SU-DHL-6 (cell line): ENCODE data around the gene ACTL9.

Source experiments
- H2AFZ ChIP-seq: fragments of 200-600 bp; sonication (generic); 2 replicates; pipeline ENCODE4 v1.6.1; 2014; ENCODE audit warnings: low read depth, mild to moderate bottlenecking, moderate library complexity, mixed read lengths, antibody characterized with exemption, low read length; ENCODE audit not compliant: severe bottlenecking
- H3F3A ChIP-seq: fragments of 200-600 bp; shearing (Covaris generic); 2 replicates; pipeline ENCODE4 v1.6.0; 2016; ENCODE audit warnings: antibody characterized with exemption, mild to moderate bottlenecking; ENCODE audit not compliant: insufficient read depth
- H3K27ac ChIP-seq: fragments of 200-600 bp; sonication (generic); 2 replicates; pipeline ENCODE4 v1.5.1; 2016; ENCODE audit warnings: low read depth, mild to moderate bottlenecking, low read length, moderate library complexity, mixed read lengths
- H3K27me3 ChIP-seq: fragments of 200-600 bp; sonication (generic), shearing (Covaris generic); 2 replicates; pipeline ENCODE4 v1.6.0; 2014; ENCODE audit warnings: mild to moderate bottlenecking, low read length
- H3K36me3 ChIP-seq: fragments of 200-600 bp; sonication (generic); 2 replicates; pipeline ENCODE4 v1.6.1; 2014; ENCODE audit warnings: mild to moderate bottlenecking, low read length, mixed read lengths
- H3K4me2 ChIP-seq: fragments of 300-600, 200-600 bp; shearing (Covaris generic), sonication (generic); 2 replicates; pipeline ENCODE4 v1.6.0; 2014; ENCODE audit warnings: low read length, low read depth, mild to moderate bottlenecking; ENCODE audit not compliant: poor library complexity, severe bottlenecking
- H3K4me3 ChIP-seq: fragments of 200-600 bp; sonication (generic); 2 replicates; pipeline ENCODE4 v1.5.1; 2014; ENCODE audit warnings: antibody characterized with exemption, low read length, mild to moderate bottlenecking, mixed read lengths; ENCODE audit not compliant: insufficient read depth, poor library complexity, severe bottlenecking
- H3K79me2 ChIP-seq: fragments of 200-600 bp; sonication (generic); 2 replicates; pipeline ENCODE4 v1.6.1; 2014; ENCODE audit warnings: mild to moderate bottlenecking, low read length, moderate library complexity; ENCODE audit not compliant: insufficient read depth
- H3K9ac ChIP-seq: fragments of 200-600 bp; sonication (generic); 2 replicates; pipeline ENCODE4 v1.7.0; 2014; ENCODE audit warnings: mild to moderate bottlenecking, low read length
- H3K9me2 ChIP-seq: fragments of 200-600 bp; sonication (generic); replicated peaks from 2 replicates; pipeline ENCODE4 v1.6.1; 2014; ENCODE audit warnings: low read length; ENCODE audit not compliant: insufficient read depth
- H3K9me3 ChIP-seq: fragments of 200-600 bp; sonication (generic); 2 replicates; pipeline ENCODE4 v1.6.1; 2014; ENCODE audit warnings: low read length, mixed read lengths; ENCODE audit not compliant: insufficient read depth
- H4K20me1 ChIP-seq: fragments of 200-600 bp; sonication (generic); 2 replicates; pipeline ENCODE4 v1.6.1; 2014; ENCODE audit warnings: low read depth, mild to moderate bottlenecking, antibody characterized with exemption, low read length, moderate library complexity, mixed read lengths
- EZH2phosphoT487 ChIP-seq: fragments of 200-600 bp; sonication (generic), shearing (Covaris generic); conservative IDR thresholded peaks from 2 replicates; pipeline ENCODE4 v1.6.1; 2018; ENCODE audit warnings: mild to moderate bottlenecking, antibody characterized with exemption, low read length, moderate library complexity, mixed read lengths
- TF ChIP-seq, protein P1 (sequence below): fragments of 200-600 bp; sonication (generic); IDR thresholded peaks from one replicate; pipeline ENCODE4 v1.5.1; 2017; ENCODE audit warnings: antibody characterized with exemption, mild to moderate bottlenecking, low read length, moderate library complexity; ENCODE audit not compliant: insufficient read depth, poor library complexity, severe bottlenecking

The ACTL9 gene

DNA sequence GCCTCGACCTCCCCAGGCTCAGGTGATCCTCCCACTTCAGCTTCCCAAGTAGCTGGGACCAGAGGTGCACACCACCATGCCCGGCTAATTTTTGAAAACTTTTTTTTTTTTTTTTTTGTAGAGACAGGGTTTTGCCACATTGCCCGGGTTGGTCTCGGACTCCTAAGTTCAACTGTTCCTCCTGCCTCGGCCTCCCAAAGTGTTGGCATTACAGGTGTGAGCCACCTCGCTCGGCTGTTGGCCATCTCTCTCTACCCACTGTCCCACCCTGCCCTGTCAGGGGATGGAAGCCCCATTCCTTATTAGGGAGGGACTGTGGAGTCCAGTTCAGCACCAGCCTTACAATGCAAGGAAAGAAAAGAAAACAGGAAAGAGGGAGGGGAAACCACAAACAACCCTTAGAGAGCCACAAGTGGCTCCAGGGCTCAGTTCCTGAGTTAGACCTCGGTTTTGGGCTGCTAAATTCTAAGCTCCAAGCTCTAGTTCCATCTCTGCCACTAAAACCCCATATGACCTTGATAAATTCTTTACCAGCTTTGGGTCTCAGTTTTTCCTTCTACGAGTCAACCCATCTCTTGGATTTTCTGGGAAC lies 31.7 kb downstream of the ACTL9 start:
- Histone ChIP-seq H3K9me3 (no peaks in the 10 kb centered on the region), H3K27ac (no peak overlapping the region), H3F3A (no peaks in the 10 kb centered on the region), H4K20me1 (no peaks in the 10 kb centered on the region), H3K27me3 (no peaks in the 10 kb centered on the region), H3K79me2 (no peaks in the 10 kb centered on the region), H2AFZ (no peak overlapping the region), H3K36me3 (no peaks in the 10 kb centered on the region), H3K9me2 (no peaks in the 10 kb centered on the region), H3K4me3 (no peak overlapping the region), H3K9ac (no peak overlapping the region), H3K4me2 (no peak overlapping the region)
- no peak for TF ChIP-seq EZH2phosphoT487
- TF ChIP-seq, protein P1, sequence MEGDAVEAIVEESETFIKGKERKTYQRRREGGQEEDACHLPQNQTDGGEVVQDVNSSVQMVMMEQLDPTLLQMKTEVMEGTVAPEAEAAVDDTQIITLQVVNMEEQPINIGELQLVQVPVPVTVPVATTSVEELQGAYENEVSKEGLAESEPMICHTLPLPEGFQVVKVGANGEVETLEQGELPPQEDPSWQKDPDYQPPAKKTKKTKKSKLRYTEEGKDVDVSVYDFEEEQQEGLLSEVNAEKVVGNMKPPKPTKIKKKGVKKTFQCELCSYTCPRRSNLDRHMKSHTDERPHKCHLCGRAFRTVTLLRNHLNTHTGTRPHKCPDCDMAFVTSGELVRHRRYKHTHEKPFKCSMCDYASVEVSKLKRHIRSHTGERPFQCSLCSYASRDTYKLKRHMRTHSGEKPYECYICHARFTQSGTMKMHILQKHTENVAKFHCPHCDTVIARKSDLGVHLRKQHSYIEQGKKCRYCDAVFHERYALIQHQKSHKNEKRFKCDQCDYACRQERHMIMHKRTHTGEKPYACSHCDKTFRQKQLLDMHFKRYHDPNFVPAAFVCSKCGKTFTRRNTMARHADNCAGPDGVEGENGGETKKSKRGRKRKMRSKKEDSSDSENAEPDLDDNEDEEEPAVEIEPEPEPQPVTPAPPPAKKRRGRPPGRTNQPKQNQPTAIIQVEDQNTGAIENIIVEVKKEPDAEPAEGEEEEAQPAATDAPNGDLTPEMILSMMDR = no peak

DNA sequence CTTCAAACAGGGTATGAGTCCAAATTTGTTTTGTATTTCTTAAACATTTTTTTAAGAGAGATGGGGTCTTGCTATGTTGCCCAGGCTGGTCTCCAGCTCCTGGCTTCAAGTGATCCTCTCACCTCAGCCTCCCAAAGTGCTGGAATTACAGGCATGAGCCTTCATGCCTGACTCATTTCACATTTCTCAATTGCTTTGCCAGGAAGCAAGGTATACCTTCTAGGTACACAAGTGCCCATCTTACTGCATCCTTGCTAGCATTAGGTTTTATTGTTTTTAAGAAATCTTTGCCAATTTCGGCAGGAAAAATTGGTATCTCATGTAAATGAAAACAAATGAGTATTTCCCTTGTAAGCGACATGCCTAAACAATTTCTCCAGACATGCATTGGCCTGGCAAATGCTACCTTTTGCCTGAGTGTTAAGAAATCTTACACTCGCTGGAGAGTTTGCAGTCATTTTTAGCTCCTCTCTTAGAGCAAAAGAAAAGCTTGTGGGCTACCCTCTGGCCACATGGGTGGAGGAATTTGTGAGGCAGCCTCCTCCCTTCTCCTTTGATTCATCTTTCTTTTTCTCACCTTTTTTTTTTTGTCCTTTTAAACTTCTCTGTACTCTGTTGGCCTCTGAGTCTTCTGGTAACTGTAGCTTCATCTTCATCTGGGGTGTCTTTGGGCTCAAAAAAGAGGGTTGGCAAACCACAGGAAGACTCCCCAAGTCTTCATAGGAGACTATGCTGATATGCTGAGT lies 33.0 kb downstream of the ACTL9 start:
- H2AFZ ChIP-seq = no peak overlapping the region
- no peak overlapping the region for H3K27ac ChIP-seq
- H4K20me1 ChIP-seq = no peaks in the 10 kb centered on the region

DNA sequence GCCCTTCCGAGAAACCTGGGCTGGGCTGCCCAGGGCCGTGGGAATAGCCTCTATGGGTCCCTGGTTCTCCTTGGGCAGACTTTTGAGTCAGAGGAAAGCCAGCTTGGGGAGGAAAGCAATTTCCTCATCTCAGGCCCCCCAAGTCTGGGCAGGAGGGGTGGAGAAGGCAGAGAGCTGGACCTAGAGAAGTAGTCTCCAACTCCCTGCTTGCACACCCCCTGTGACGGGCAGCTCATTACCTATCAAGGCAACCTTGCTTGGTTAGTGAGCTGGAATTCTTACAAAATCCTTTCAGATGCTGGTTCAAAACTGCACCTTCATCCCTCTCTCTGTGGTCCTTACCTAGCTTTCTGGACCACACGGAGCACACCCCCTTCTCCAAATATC lies 33.9 kb downstream of the ACTL9 start:
- no peaks in the 10 kb centered on the region for H3K36me3 ChIP-seq
- H4K20me1 ChIP-seq = no peaks in the 10 kb centered on the region
- no peaks in the 10 kb centered on the region for H3K9me2 ChIP-seq
- no peaks in the 10 kb centered on the region for H3K27me3 ChIP-seq
- H3K9me3 ChIP-seq = no peaks in the 10 kb centered on the region
- no peak overlapping the region for H3K9ac ChIP-seq
- no peak overlapping the region for H3K4me2 ChIP-seq
- no peaks in the 10 kb centered on the region for H3F3A ChIP-seq
- no peak overlapping the region for H3K4me3 ChIP-seq
- no peak overlapping the region for H3K27ac ChIP-seq
- no peak overlapping the region for H2AFZ ChIP-seq
- no peaks in the 10 kb centered on the region for H3K79me2 ChIP-seq
- no peak for TF ChIP-seq EZH2phosphoT487
- TF ChIP-seq, protein P1 = no peak

More for the DNA sequence above, 33.0 kb downstream of the ACTL9 start:
- TF ChIP-seq, protein P1 = no peak
- TF ChIP-seq EZH2phosphoT487 = no peak
- Histone ChIP-seq H3K4me3 (no peak overlapping the region), H3K27me3 (no peaks in the 10 kb centered on the region), H3K79me2 (no peaks in the 10 kb centered on the region), H3K9ac (no peak overlapping the region), H3K4me2 (no peak overlapping the region), H3F3A (no peaks in the 10 kb centered on the region), H3K36me3 (no peaks in the 10 kb centered on the region), H3K9me3 (no peaks in the 10 kb centered on the region), H3K9me2 (no peaks in the 10 kb centered on the region)
